Dermis blood vessel endothelial cell (primary cell): ENCODE measurements around the gene SBSN. TPM values are rescaled to one million over a fixed set of nuclear protein-coding genes. Genes with fewer than 3 reads are reported as not detected.

ENCODE experiments used
- total RNA-seq: library from RNA; depleted of rRNA; stranded (reverse); fragments of >200 nt; gene quantifications from 2 replicates; pipeline ENCODE4 v1.2.3, GENCODE V29; 2014

Gene SBSN
- total RNA-seq, 1 donor from 2014 or later = not detected

Other genes with a start within 250 kb of the SBSN start
- under 0.01 TPM in 1 of 2 replicates, not detected in the other for gene HAMP, start 245.8 kb downstream of the SBSN start, total RNA-seq
- gene MAG, start 236.2 kb downstream of the SBSN start, total RNA-seq = not detected in 2 replicates
- 0.34 and 0.37 TPM in 2 replicates for gene CD22, start 199.1 kb downstream of the SBSN start, total RNA-seq
- gene FFAR1, start 180.4 kb downstream of the SBSN start, total RNA-seq = not detected in 2 replicates
- gene FFAR3, start 169.9 kb downstream of the SBSN start, total RNA-seq = under 0.01 TPM in 1 of 2 replicates, not detected in the other
- not detected in 2 replicates for gene GPR42, start 157.2 kb downstream of the SBSN start, total RNA-seq
- not detected in 2 replicates for gene FFAR2, start 80.1 kb downstream of the SBSN start, total RNA-seq
- not detected in 2 replicates for gene KRTDAP, start 37.8 kb downstream of the SBSN start, total RNA-seq
- gene DMKN, start 14.7 kb downstream of the SBSN start, total RNA-seq = 0.34 TPM in 1 of 2 replicates, not detected in the other
- gene GAPDHS, start 5.1 kb upstream of the SBSN start, total RNA-seq = not detected in 2 replicates
- gene TMEM147, start 17.3 kb upstream of the SBSN start, total RNA-seq = 57.4 and 68.8 TPM in 2 replicates
- gene ATP4A, start 35.3 kb upstream of the SBSN start, total RNA-seq = not detected in 2 replicates
- not detected in 2 replicates for gene PMIS2, start 57.9 kb upstream of the SBSN start, total RNA-seq
- gene HAUS5, start 84.4 kb upstream of the SBSN start, total RNA-seq = 4.8 and 11.1 TPM in 2 replicates
- gene RBM42, start 100.7 kb upstream of the SBSN start, total RNA-seq = 45.4 and 47.6 TPM in 2 replicates
- 0.09 and 0.17 TPM in 2 replicates for gene ETV2, start 113.4 kb upstream of the SBSN start, total RNA-seq
- 236 and 493 TPM in 2 replicates for gene COX6B1, start 120.0 kb upstream of the SBSN start, total RNA-seq
- 0.09 TPM in 1 of 2 replicates, not detected in the other for gene UPK1A, start 138.2 kb upstream of the SBSN start, total RNA-seq
- not detected in 2 replicates for gene ZBTB32, start 176.2 kb upstream of the SBSN start, total RNA-seq
- gene KMT2B, start 189.7 kb upstream of the SBSN start, total RNA-seq = 7.3 and 15.4 TPM in 2 replicates
- gene IGFLR1, start 214.1 kb upstream of the SBSN start, total RNA-seq = 1.9 and 2.2 TPM in 2 replicates
- 2.9 and 7.8 TPM in 2 replicates for gene U2AF1L4, start 217.1 kb upstream of the SBSN start, total RNA-seq
- 15.1 and 16.1 TPM in 2 replicates for gene PSENEN, start 217.3 kb upstream of the SBSN start, total RNA-seq
- 4.7 and 8.2 TPM in 2 replicates for gene LIN37, start 220.3 kb upstream of the SBSN start, total RNA-seq
- 0.17 and 1.2 TPM in 2 replicates for gene HSPB6, start 228.7 kb upstream of the SBSN start, total RNA-seq
- 3.3 and 3.7 TPM in 2 replicates for gene PROSER3, start 229.9 kb upstream of the SBSN start, total RNA-seq
- 4.7 and 4.8 TPM in 2 replicates for gene ARHGAP33, start 247.3 kb upstream of the SBSN start, total RNA-seq